Stomach (tissue), 4 donors: ENCODE measurements around the gene TMEM45A.

ENCODE experiments used
- CTCF ChIP-seq, 7 experiments: fragments of 450-650 bp in 4 of 7; fragments of 200-600 bp in 3 of 7; sonication (generic) in 3 of 7; IDR thresholded peaks; one replicate each; pipeline ENCODE4 v1.5.1; 2016 to 2019; ENCODE audit warnings: antibody characterized with exemption in 7 of 7, control low read depth in 2 of 7, mild to moderate bottlenecking in 1 of 7
- EP300 ChIP-seq: sonication (generic); formaldehyde crosslinking; IDR thresholded peaks from one replicate; pipeline ENCODE4 v1.6.1; 2017; ENCODE audit warnings: antibody characterized with exemption
- POLR2A ChIP-seq, 4 donors: fragments of 450-650 bp; IDR thresholded peaks; one replicate each; pipeline ENCODE4 v1.6.1; 2016; ENCODE audit warnings: antibody characterized with exemption in 4 of 4, control low read depth in 2 of 4, mild to moderate bottlenecking in 1 of 4, moderate library complexity in 1 of 4
- POLR2AphosphoS5 ChIP-seq, 3 donors: sonication (generic); formaldehyde crosslinking; IDR thresholded peaks; one replicate each; pipeline ENCODE4 v1.6.1; 2016; ENCODE audit warnings: antibody characterized with exemption in 3 of 3

GRCh38 chr3:100570811-100571210 is 78.4 kb downstream of the TMEM45A start:
- TF ChIP-seq CTCF (IDR thresholded peaks at IDR 0.05) (no peak), POLR2AphosphoS5 (IDR thresholded peaks at IDR 0.05) (no peak), POLR2A (IDR thresholded peaks at IDR 0.05) (no peak), EP300 (no peak)
